WERI-Rb-1 (cell line): Measurements from ENCODE around the gene SMIM27.

Experiments used
- DNase-seq: peaks from one replicate; pipeline ENCODE4 v3.0.0-alpha.2; 2020
- H3K27ac ChIP-seq: fragments of 250-450 bp; sonication (Bioruptor Pico); 2 replicates; pipeline ENCODE4 v1.5.1; 2020; ENCODE audit warnings: mild to moderate bottlenecking, moderate library complexity
- H3K27me3 ChIP-seq: fragments of 250-450 bp; sonication (Bioruptor Pico); 2 replicates; pipeline ENCODE4 v1.5.1; 2021; ENCODE audit warnings: mild to moderate bottlenecking, low read depth, moderate library complexity; ENCODE audit not compliant: insufficient read depth, severe bottlenecking
- H3K36me3 ChIP-seq: fragments of 250-450 bp; sonication (Bioruptor Pico); 2 replicates; pipeline ENCODE4 v1.5.1; 2020; ENCODE audit warnings: mild to moderate bottlenecking, moderate library complexity
- H3K4me3 ChIP-seq: 2 replicates; pipeline ENCODE4 v1.5.1; 2011; ENCODE audit warnings: low read depth, mild to moderate bottlenecking, control low read depth, low read length
- H3K9me3 ChIP-seq: fragments of 250-450 bp; sonication (Bioruptor Pico); 2 replicates; pipeline ENCODE4 v1.5.1; 2021; ENCODE audit warnings: mild to moderate bottlenecking, moderate library complexity; ENCODE audit not compliant: severe bottlenecking
- TF ChIP-seq, protein P1 (sequence below): IDR thresholded peaks from 2 replicates; pipeline ENCODE4 v1.5.1; 2011; ENCODE audit warnings: low read depth, mild to moderate bottlenecking, control low read depth, inconsistent platforms, low read length

The SMIM27 gene

DNA sequence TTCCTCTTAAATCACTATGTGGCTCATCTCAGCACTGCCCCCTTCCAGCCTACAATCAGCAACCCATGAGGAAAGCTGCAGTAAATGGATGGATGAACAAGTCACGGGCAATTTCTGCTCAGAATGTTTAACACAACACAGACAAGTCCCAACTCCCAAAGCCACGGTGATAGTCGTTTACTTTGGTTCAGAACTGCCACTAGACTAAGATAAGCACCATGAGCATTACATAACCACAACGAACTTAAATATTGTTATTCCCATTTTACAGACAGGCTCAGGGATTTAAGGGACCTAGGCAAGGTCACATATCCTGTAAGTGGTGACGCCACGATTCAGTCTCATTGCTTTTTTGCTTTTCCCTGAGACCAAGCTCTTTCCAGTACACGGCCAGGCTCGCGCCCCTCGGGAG lies 2.0 kb upstream of the SMIM27 start:
- TF ChIP-seq, protein P1, sequence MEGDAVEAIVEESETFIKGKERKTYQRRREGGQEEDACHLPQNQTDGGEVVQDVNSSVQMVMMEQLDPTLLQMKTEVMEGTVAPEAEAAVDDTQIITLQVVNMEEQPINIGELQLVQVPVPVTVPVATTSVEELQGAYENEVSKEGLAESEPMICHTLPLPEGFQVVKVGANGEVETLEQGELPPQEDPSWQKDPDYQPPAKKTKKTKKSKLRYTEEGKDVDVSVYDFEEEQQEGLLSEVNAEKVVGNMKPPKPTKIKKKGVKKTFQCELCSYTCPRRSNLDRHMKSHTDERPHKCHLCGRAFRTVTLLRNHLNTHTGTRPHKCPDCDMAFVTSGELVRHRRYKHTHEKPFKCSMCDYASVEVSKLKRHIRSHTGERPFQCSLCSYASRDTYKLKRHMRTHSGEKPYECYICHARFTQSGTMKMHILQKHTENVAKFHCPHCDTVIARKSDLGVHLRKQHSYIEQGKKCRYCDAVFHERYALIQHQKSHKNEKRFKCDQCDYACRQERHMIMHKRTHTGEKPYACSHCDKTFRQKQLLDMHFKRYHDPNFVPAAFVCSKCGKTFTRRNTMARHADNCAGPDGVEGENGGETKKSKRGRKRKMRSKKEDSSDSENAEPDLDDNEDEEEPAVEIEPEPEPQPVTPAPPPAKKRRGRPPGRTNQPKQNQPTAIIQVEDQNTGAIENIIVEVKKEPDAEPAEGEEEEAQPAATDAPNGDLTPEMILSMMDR = no peak
- H3K36me3 ChIP-seq = peaks cover 26% of the 10 kb centered on the region
- H3K27me3 ChIP-seq = no peaks in the 10 kb centered on the region
- H3K9me3 ChIP-seq = no peaks in the 10 kb centered on the region
- no peak for DNase-seq
- peak overlapping the region; percentile 75 for H3K4me3 ChIP-seq
- H3K27ac ChIP-seq = peak overlapping the region; percentile 97

DNA sequence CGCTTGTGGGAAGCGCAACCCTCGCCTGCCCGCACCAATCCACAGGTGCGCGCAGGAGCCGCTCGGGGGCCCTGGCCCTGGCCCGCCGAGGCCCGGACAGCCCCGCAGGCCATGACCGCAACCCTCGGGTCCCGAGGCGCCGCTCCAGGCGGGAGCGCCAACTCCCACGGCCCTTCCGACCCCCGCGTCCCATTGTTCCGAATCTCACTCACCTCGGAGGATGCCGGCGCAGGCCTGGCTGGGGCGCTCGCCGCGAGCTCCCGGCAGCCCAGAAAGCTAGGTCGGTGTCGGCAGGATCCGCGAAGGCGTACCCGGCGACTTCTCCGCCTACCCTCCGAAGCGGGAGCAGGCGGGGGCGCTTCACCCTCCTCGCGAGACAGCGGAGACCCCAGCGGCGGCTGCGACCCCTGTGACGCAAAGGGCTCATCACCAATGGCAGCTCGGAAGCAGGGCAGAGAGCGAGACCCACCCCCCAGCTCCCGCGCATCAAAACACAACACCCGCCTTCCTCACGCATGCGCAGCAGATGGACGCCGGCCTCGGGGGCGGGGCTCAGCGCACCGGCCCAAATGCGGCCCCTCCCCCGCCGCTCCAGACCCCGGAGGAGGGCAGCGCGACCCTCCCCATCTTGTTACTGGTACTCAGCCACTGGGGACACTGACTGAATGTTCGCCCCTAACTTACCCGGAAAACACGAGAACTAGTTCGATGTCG lies 1.4 kb upstream of the SMIM27 start:
- peak; percentile 98 for DNase-seq
- Histone ChIP-seq H3K9me3 (no peaks in the 10 kb centered on the region), H3K27ac (peak overlapping the region; percentile 97), H3K27me3 (no peaks in the 10 kb centered on the region), H3K36me3 (peaks cover 26% of the 10 kb centered on the region), H3K4me3 (peak overlapping the region; percentile 75)
- TF ChIP-seq, protein P1 = peak; percentile 7; the same call in 1 of the 2 replicates

DNA sequence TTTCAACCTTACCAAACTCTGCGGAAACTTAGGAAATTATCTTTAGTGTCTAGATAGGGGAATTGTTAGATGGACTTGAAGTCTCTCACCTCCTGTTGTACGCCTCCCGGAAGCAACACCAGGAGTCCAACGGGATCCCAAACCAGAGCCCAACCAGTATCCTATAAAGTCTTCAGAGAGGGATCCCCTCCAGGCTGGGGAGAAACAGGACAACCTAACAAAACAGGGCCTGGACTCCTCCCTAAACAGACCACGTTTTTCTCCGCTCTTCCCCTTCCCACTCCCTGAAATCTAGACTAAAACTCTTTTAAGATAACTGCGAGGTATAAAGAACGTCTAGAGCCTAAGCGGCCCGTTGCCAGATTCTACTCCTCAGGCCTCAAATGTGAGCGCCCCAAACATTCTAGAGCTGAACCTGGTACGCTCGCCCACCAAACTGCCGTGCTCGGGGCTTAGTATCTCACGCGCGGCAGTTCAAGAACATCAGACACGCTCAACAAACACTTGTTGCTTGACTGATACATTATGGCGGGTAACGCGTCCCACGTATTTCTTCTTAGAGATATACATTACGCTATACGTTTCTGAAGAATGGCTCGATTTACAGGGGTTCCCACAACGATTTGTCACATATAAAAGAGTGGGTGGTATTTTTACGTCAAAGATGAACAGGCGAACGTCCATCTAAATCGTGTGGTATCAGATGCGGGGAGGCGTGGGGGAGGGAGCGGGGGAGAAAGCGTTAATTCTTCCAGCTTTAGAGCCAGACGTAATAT lies 663 bp upstream of the SMIM27 start:
- Histone ChIP-seq H3K36me3 (peaks cover 26% of the 10 kb centered on the region), H3K27me3 (no peaks in the 10 kb centered on the region), H3K27ac (peak overlapping the region; percentile 97), H3K9me3 (no peaks in the 10 kb centered on the region), H3K4me3 (peak overlapping the region; percentile 75)
- DNase-seq = peak; percentile 22
- TF ChIP-seq, protein P1 = no peak

DNA sequence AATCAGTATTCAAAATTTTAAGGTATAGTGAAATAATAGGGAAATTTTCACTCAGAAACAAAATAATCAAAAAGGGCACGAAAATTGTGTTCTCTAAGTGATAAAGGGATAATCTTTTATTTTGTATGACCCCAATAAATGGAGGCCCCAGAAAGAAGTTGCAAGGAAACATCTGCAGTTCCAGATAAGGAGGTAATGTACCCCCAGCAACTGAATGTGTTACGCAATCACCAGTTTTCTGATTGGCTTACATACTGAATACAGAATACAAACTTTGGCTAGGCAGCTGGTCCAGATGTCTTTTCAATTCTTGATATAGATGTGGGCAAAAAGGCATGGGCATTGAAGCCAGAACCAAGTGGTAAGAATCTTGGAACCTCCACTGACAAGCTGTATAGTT lies 2.0 kb downstream of the SMIM27 start:
- Histone ChIP-seq H3K9me3 (no peaks in the 10 kb centered on the region), H3K27ac (no peak overlapping the region), H3K27me3 (no peaks in the 10 kb centered on the region), H3K36me3 (peaks cover 10% of the 10 kb centered on the region), H3K4me3 (no peak overlapping the region)
- TF ChIP-seq, protein P1 = no peak
- DNase-seq = no peak

DNA sequence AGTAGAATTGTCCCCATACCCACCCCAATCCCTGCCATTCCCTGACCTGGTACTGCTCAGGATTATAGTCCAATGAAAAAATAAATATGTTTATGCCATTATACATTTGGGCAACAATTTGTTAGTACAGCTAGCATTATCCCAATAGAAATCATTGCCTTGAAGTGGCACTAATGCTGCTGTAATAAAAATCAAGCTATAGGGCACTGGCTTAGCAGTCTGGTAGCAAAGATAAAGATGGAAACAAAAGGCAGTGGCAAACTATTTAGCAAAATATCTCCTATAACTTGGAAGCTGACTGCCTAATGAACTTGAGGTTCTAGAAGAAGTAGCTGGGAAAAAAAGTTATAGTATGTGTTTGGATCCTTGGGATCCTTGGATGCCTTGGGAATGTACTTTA lies 2.5 kb downstream of the SMIM27 start:
- Histone ChIP-seq H3K36me3 (peaks cover 10% of the 10 kb centered on the region), H3K27ac (no peak overlapping the region), H3K9me3 (no peaks in the 10 kb centered on the region), H3K4me3 (no peak overlapping the region), H3K27me3 (no peaks in the 10 kb centered on the region)
- TF ChIP-seq, protein P1 = no peak
- no peak for DNase-seq
